A549 (cell line): ENCODE measurements around the gene PRRC1. TPM values are rescaled to one million over a fixed set of nuclear protein-coding genes. Genes with fewer than 3 reads are reported as not detected.

Experiments
- ATAC-seq, 2 experiments: fragments of 200-7000 bp in 1 of 2; fragments of >200 bp in 1 of 2; cut with Nextera tagmentation in 1 of 2; cut with Tn5 transposase in 1 of 2; 3 replicates each; pipeline versions ENCODE4 v1.8.0 to v1.9.1; 2018 to 2020; ENCODE audit warnings: mild to moderate bottlenecking in 1 of 2, moderate library complexity in 1 of 2
- CTCF ChIA-PET: fragments of 300-600 bp; sonication (Branson Sonifier 250); formaldehyde crosslinking; extraction: SDS; loops from one replicate; lab custom pipeline; 2021; ENCODE audit warnings: antibody characterized with exemption, inconsistent platforms; lab: Yijun Ruan, JAX
- POLR2A ChIA-PET: fragments of 350-600 bp; formaldehyde crosslinking; extraction: SDS; loops from one replicate; lab custom pipeline; 2021; ENCODE audit warnings: antibody characterized with exemption, inconsistent platforms; lab: Yijun Ruan, JAX
- DNase-seq, 2 experiments: peaks; one replicate each; pipeline versions ENCODE4 v3.0.0 to v3.0.0-alpha.2; 2011 to 2016; ENCODE audit warnings: low read depth in 1 of 2, low spot score in 1 of 2
- FAIRE-seq: peaks from 2 replicates; lab custom pipeline; 2011; peaks lifted over from hg19 to GRCh38; lab: Jason Lieb, UNC
- H3K27ac ChIP-seq, 2 experiments: fragments of >200 bp; sonication (Bioruptor Twin); formaldehyde crosslinking; 3 replicates each; pipeline ENCODE4 v1.5.1; 2016 to 2017
- H3K4me1 ChIP-seq: fragments of >200 bp; sonication (Bioruptor Twin); formaldehyde crosslinking; 3 replicates; pipeline ENCODE4 v1.6.1; 2016
- H3K4me2 ChIP-seq: fragments of >200 bp; sonication (Bioruptor Twin); formaldehyde crosslinking; 3 replicates; pipeline ENCODE4 v1.6.1; 2016
- H3K4me3 ChIP-seq: fragments of >200 bp; sonication (Bioruptor Twin); formaldehyde crosslinking; 3 replicates; pipeline ENCODE4 v1.5.1; 2016
- H3K9me3 ChIP-seq: fragments of >200 bp; sonication (Bioruptor Twin); formaldehyde crosslinking; 3 replicates; pipeline ENCODE4 v1.6.1; 2016
- ATOH8 ChIP-seq: fragments of 250-450 bp; sonication (Bioruptor Pico); IDR thresholded peaks from 2 replicates; pipeline ENCODE4 v1.5.0; 2020; ENCODE audit warnings: low read depth, mild to moderate bottlenecking, moderate library complexity
- CBX2 ChIP-seq: fragments of 200-600 bp; sonication (generic); IDR thresholded peaks from 2 replicates; pipeline ENCODE4 v1.6.1; 2016; ENCODE audit warnings: low read depth, mild to moderate bottlenecking, borderline replicate concordance
- CEBPB ChIP-seq, 2 experiments: fragments of >200 bp in 1 of 2; sonication (Bioruptor Twin) in 1 of 2; formaldehyde crosslinking in 1 of 2; IDR thresholded peaks; 2 replicates each; pipeline ENCODE4 v1.6.1; 2012 to 2016
- CHD4 ChIP-seq: fragments of 200-600 bp; sonication (generic); IDR thresholded peaks from 2 replicates; pipeline ENCODE4 v1.6.1; 2016; ENCODE audit warnings: antibody characterized with exemption, mild to moderate bottlenecking, borderline replicate concordance
- EP300 ChIP-seq, 2 experiments: fragments of >200 bp; sonication (Bioruptor Twin); formaldehyde crosslinking; IDR thresholded peaks; 2 replicates in 1 of 2; 3 replicates in 1 of 2; pipeline ENCODE4 v1.6.1; 2016 to 2017
- ESRRA ChIP-seq: fragments of 150-350 bp; IDR thresholded peaks from 2 replicates; pipeline ENCODE4 v1.6.1; 2014; ENCODE audit warnings: mild to moderate bottlenecking, low read length, borderline replicate concordance
- FOSB ChIP-seq: fragments of 250-450 bp; sonication (Bioruptor Pico); IDR thresholded peaks from 2 replicates; pipeline ENCODE4 v1.5.0; 2020; ENCODE audit warnings: mild to moderate bottlenecking, moderate library complexity
- FOXS1 ChIP-seq: fragments of 250-450 bp; sonication (Bioruptor Pico); IDR thresholded peaks from 2 replicates; pipeline ENCODE4 v1.5.0; 2020; ENCODE audit warnings: mild to moderate bottlenecking, moderate library complexity
- HDAC2 ChIP-seq: fragments of 200-600 bp; sonication (generic); IDR thresholded peaks from 2 replicates; pipeline ENCODE4 v1.6.1; 2016
- HES2 ChIP-seq: fragments of >200 bp; sonication (Bioruptor Twin); formaldehyde crosslinking; IDR thresholded peaks from 2 replicates; pipeline ENCODE4 v1.6.1; 2016
- HOXA7 ChIP-seq: fragments of 250-450 bp; sonication (Bioruptor Pico); IDR thresholded peaks from 2 replicates; pipeline ENCODE4 v1.5.0; 2020; ENCODE audit warnings: mild to moderate bottlenecking, moderate library complexity
- HOXB5 ChIP-seq: fragments of 250-450 bp; sonication (Bioruptor Pico); IDR thresholded peaks from 2 replicates; pipeline ENCODE4 v1.5.0; 2020; ENCODE audit warnings: mild to moderate bottlenecking, moderate library complexity
- MAFK ChIP-seq: fragments of 450-650 bp; IDR thresholded peaks from 2 replicates; pipeline ENCODE4 v1.6.1; 2014; ENCODE audit not compliant: partially characterized antibody
- MYC ChIP-seq: IDR thresholded peaks from 2 replicates; pipeline ENCODE4 v1.6.1; 2012; ENCODE audit warnings: mild to moderate bottlenecking, inconsistent platforms, low read length, improper control_type of control experiment, borderline replicate concordance
- NFE2L2 ChIP-seq: fragments of 150-350 bp; conservative IDR thresholded peaks from 2 replicates; pipeline ENCODE4 v1.6.1; 2014; ENCODE audit warnings: low read length
- NPAS2 ChIP-seq: fragments of 250-450 bp; sonication (Bioruptor Pico); IDR thresholded peaks from 2 replicates; pipeline ENCODE4 v1.8.0; 2022; ENCODE audit warnings: mild to moderate bottlenecking, moderate library complexity, borderline replicate concordance
- RAD21 ChIP-seq, 2 experiments: fragments of >200 bp in 1 of 2; sonication (Bioruptor Twin) in 1 of 2; formaldehyde crosslinking in 1 of 2; IDR thresholded peaks in 1 of 2; conservative IDR thresholded peaks in 1 of 2; 2 replicates in 1 of 2; 3 replicates in 1 of 2; pipeline ENCODE4 v1.6.1; 2012 to 2018; ENCODE audit warnings: inconsistent platforms in 1 of 2
- RCOR1 ChIP-seq: fragments of 150-350 bp; IDR thresholded peaks from 2 replicates; pipeline ENCODE4 v1.6.1; 2014; ENCODE audit warnings: antibody characterized with exemption, low read length, low read depth
- RFX5 ChIP-seq: fragments of 450-650 bp; IDR thresholded peaks from 2 replicates; pipeline ENCODE4 v1.7.1; 2014; ENCODE audit warnings: antibody characterized with exemption, mild to moderate bottlenecking, moderate library complexity
- SMC3 ChIP-seq: fragments of >200 bp; sonication (Bioruptor Twin); formaldehyde crosslinking; IDR thresholded peaks from 3 replicates; pipeline ENCODE4 v1.6.1; 2018; ENCODE audit warnings: inconsistent platforms
- SREBF2 ChIP-seq: fragments of 450-650 bp; IDR thresholded peaks from 2 replicates; pipeline ENCODE4 v1.6.1; 2014; ENCODE audit warnings: mild to moderate bottlenecking, moderate library complexity
- TFCP2L1 ChIP-seq: fragments of 250-450 bp; sonication (Bioruptor Pico); IDR thresholded peaks from 2 replicates; pipeline ENCODE4 v1.5.0; 2021; ENCODE audit warnings: mild to moderate bottlenecking
- TP53 ChIP-seq: fragments of 250-450 bp; sonication (Bioruptor Pico); IDR thresholded peaks from 2 replicates; pipeline ENCODE4 v1.5.0; 2021; ENCODE audit warnings: mild to moderate bottlenecking, moderate library complexity
- ZC3H11A ChIP-seq: fragments of 450-650 bp; IDR thresholded peaks from 2 replicates; pipeline ENCODE4 v1.6.1; 2014; ENCODE audit warnings: antibody characterized with exemption, mild to moderate bottlenecking
- ZFP36 ChIP-seq: fragments of 450-650 bp; IDR thresholded peaks from 2 replicates; pipeline ENCODE4 v1.6.1; 2014; ENCODE audit warnings: borderline replicate concordance; ENCODE audit not compliant: partially characterized antibody
- ZSCAN20 ChIP-seq: fragments of 250-450 bp; sonication (Bioruptor Pico); IDR thresholded peaks from 2 replicates; pipeline ENCODE4 v1.8.0; 2022; ENCODE audit warnings: mild to moderate bottlenecking, moderate library complexity
- WGBS: methylation state at CpG from one replicate; pipeline ENCODE4 v1.1.6; 2017; ENCODE audit errors: missing lambda C conversion rate; 5-methylcytosine and 5-hydroxymethylcytosine counted together
- polyA plus RNA-seq, 4 experiments: library from polyadenylated mRNA; depleted of rRNA in 3 of 4; stranded (reverse); fragments of >200 nt; fragmentation: RNase III in 1 of 4; extraction: RNeasy Plus Mini Kit Qiagen cat#74134 plus additional on column Dnase treatment in 1 of 4; gene quantifications; 2 replicates in 3 of 4; 3 replicates in 1 of 4; pipeline ENCODE4 v1.2.3, GENCODE V29; 2011 to 2017
- TF ChIP-seq, protein P1 (sequence below): IDR thresholded peaks from 2 replicates; pipeline ENCODE4 v1.6.1; 2012; ENCODE audit warnings: low read depth, borderline replicate concordance
- TF ChIP-seq, protein P2 (sequence below): fragments of 450-650 bp; IDR thresholded peaks from 2 replicates; pipeline ENCODE4 v1.6.1; 2014; ENCODE audit warnings: antibody characterized with exemption

The PRRC1 gene
- polyA plus RNA-seq, 2 of the 4 experiments (the other 2 are of a cell fraction), result 40.7 to 82.2 TPM

DNA sequence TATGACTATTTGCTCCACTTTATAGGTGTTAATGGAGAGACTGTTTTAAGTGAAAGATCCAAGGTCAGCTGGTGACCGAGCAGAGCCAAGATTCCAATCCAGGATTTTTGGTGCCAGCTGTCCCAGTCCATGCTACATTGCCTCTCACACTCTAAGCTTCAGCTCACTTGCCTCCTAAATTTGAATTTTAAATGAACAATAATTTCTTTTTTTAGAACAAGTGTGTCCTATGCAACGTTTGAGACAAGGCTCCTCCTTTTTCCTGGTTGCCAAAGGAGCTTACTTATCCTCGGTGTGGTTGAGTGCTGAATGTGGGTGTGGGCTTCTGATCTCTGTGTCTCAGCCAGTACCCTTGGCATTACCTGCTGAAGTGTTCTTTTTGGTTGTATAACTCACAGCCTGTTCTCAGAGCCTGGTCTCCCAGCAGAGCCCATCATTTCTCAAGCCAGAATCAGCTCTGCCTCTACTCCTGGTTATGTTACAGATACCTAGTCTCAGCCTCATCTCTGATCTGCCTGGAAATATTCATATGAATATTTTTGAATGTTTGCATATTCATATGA, 4.0 kb upstream of the PRRC1 start:
- ATAC-seq, result no peak
- H3K4me1 ChIP-seq, result peaks cover under 1% of the 10 kb centered on the region; the same call in 1 of the 3 replicates
- POLR2A ChIA-PET, result no interaction called here
- TF ChIP-seq, protein P1, sequence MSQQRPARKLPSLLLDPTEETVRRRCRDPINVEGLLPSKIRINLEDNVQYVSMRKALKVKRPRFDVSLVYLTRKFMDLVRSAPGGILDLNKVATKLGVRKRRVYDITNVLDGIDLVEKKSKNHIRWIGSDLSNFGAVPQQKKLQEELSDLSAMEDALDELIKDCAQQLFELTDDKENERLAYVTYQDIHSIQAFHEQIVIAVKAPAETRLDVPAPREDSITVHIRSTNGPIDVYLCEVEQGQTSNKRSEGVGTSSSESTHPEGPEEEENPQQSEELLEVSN, result no peak
- no peak for TF ChIP-seq HES2
- no peak for TF ChIP-seq HDAC2
- TF ChIP-seq ATOH8 (CRISPR knock-in tag), result no peak
- TF ChIP-seq, protein P2, sequence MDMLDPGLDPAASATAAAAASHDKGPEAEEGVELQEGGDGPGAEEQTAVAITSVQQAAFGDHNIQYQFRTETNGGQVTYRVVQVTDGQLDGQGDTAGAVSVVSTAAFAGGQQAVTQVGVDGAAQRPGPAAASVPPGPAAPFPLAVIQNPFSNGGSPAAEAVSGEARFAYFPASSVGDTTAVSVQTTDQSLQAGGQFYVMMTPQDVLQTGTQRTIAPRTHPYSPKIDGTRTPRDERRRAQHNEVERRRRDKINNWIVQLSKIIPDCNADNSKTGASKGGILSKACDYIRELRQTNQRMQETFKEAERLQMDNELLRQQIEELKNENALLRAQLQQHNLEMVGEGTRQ, result no peak
- no peak for TF ChIP-seq CEBPB (IDR thresholded peaks at IDR 0.05)
- no peak for TF ChIP-seq ZC3H11A
- no peak for TF ChIP-seq CBX2
- no peak for TF ChIP-seq MAFK
- TF ChIP-seq NFE2L2, result no peak
- no peak for TF ChIP-seq ESRRA
- TF ChIP-seq, all 56 proteins: peak for 0
- Histone ChIP-seq H3K9me3 (no peaks in the 10 kb centered on the region), H3K27ac (no peak overlapping the region), H3K4me2 (no peak overlapping the region), H3K4me3 (no peak overlapping the region)
- DNase-seq, result no peak
- CTCF ChIA-PET, result no interaction called here
- FAIRE-seq, result no peak
- WGBS, result 35% methylated on average over 3 of the region's 3 CpGs

- ChIA-PET POLR2A (no interaction called here), CTCF (interaction anchor here (1.0 to 1.3 kb wide), 3 partner anchors 22 to 226 kb away, joined by 3 to 4 read pairs (median 3); no protein-coding TSS in a partner anchor)
- Histone ChIP-seq H3K9me3 (no peaks in the 10 kb centered on the region), H3K4me1 (peaks cover 7% of the 10 kb centered on the region; the same call in 2 of the 3 replicates), H3K27ac (no peak overlapping the region), H3K4me3 (no peak overlapping the region)
- DNase-seq (no peak), FAIRE-seq (no peak)
- TF ChIP-seq SMC3 (no peak), NPAS2 (CRISPR knock-in tag) (no peak), RFX5 (no peak), HOXB5 (no peak), TP53 (CRISPR knock-in tag) (no peak), ESRRA (no peak), ZSCAN20 (CRISPR knock-in tag) (no peak), RCOR1 (no peak)
- TF ChIP-seq, all 56 proteins: peak for 0
- no peak for ATAC-seq
- H3K4me2 ChIP-seq, result no peak overlapping the region
- 78% methylated on average over 1 of the region's 1 CpG for WGBS
Measured at GRCh38 chr5:127514816-127515215, 2.6 kb upstream of the PRRC1 start.

- Histone ChIP-seq H3K4me2 (no peak overlapping the region), H3K9me3 (0 out of 3 replicates have a peak, but pooled peaks cover 3% of the 10 kb centered on the region), H3K4me3 (no peak overlapping the region), H3K27ac (no peak overlapping the region), H3K4me1 (peaks cover 7% of the 10 kb centered on the region; the same call in 2 of the 3 replicates)
- WGBS, result 93% methylated on average over 10 of the region's 10 CpGs
- ChIA-PET POLR2A (no interaction called here), CTCF (interaction anchor here (1.0 kb wide), 1 partner anchor 227 kb away, joined by 3 read pairs; no protein-coding TSS in a partner anchor)
- FAIRE-seq (no peak), DNase-seq (no peak), ATAC-seq (no peak)
- TF ChIP-seq ATOH8 (CRISPR knock-in tag) (no peak), FOSB (CRISPR knock-in tag) (no peak), ZFP36 (no peak), CEBPB (IDR thresholded peaks at IDR 0.05) (no peak), HES2 (no peak), MYC (no peak), FOXS1 (CRISPR knock-in tag) (no peak), RAD21 (conservative IDR thresholded peaks at IDR 0.05 in 1 of 2, IDR thresholded peaks at IDR 0.05 in 1 of 2) (no peak), CBX2 (no peak), CHD4 (no peak), HOXB5 (no peak), HOXA7 (CRISPR knock-in tag) (no peak), TFCP2L1 (CRISPR knock-in tag) (no peak), MAFK (no peak), EP300 (IDR thresholded peaks at IDR 0.05) (no peak), SREBF2 (no peak)
- TF ChIP-seq, protein P1, result no peak
Measured at GRCh38 chr5:127515693-127516440, 1.6 kb upstream of the PRRC1 start.
